ENCODE measurements around the gene BRD4.

BRD4 gene

GRCh38 chr19:15225760-15226159 is 106.6 kb downstream of the BRD4 start:
- DNase-seq (ENCODE audit: low read depth), result no peak

GRCh38 chr19:15223649-15224361 is 108.5 kb downstream of the BRD4 start:
- no peak for DNase-seq (ENCODE audit: low read depth)

- DNase-seq (ENCODE audit: low read depth), result peak; percentile 86
Observed at GRCh38 chr19:15222738-15223648, 109.3 kb downstream of the BRD4 start.

GRCh38 chr19:15220833-15221232 is 111.5 kb downstream of the BRD4 start:
- DNase-seq (ENCODE audit: low read depth), result no peak

- DNase-seq (ENCODE audit: low read depth), result no peak
Observed at GRCh38 chr19:15218501-15218900, 113.8 kb downstream of the BRD4 start.

GRCh38 chr19:15216363-15216762 is 116.0 kb downstream of the BRD4 start:
- no peak for DNase-seq (ENCODE audit: low read depth)

- no peak for DNase-seq (ENCODE audit: low read depth)
Observed at GRCh38 chr19:15213715-15214381, 118.5 kb downstream of the BRD4 start.

- no peak for DNase-seq (ENCODE audit: low read depth)
Observed at GRCh38 chr19:15212711-15213110, 119.6 kb downstream of the BRD4 start.

- no peak for DNase-seq (ENCODE audit: low read depth)
Observed at GRCh38 chr19:15210323-15210781, 122.0 kb downstream of the BRD4 start.

GRCh38 chr19:15201374-15202023 is 130.8 kb downstream of the BRD4 start:
- no peak for DNase-seq (ENCODE audit: low read depth)

GRCh38 chr19:15200553-15201364 is 131.6 kb downstream of the BRD4 start, which contains the start of gene NOTCH3:
NOTCH3 (minus strand) TSS chr19:15200995; CDS start chr19:15200905, 90 bp downstream.
- no peak for DNase-seq (ENCODE audit: low read depth)

- no peak for DNase-seq (ENCODE audit: low read depth)
Observed at GRCh38 chr19:15199661-15200552, 132.4 kb downstream of the BRD4 start.

- no peak for DNase-seq (ENCODE audit: low read depth)
Observed at GRCh38 chr19:15198951-15199660, 133.2 kb downstream of the BRD4 start.

GRCh38 chr19:15197942-15198341 is 134.4 kb downstream of the BRD4 start:
- DNase-seq (ENCODE audit: low read depth), result no peak

GRCh38 chr19:15197275-15197941 is 134.9 kb downstream of the BRD4 start:
- DNase-seq (ENCODE audit: low read depth), result no peak

GRCh38 chr19:15196360-15197005 is 135.9 kb downstream of the BRD4 start:
- no peak for DNase-seq (ENCODE audit: low read depth)

- DNase-seq (ENCODE audit: low read depth), result no peak
Observed at GRCh38 chr19:15195371-15196334, 136.7 kb downstream of the BRD4 start.

Measured in CMK (cell line).